Activated CD8-positive, alpha-beta T cell treated with anti-CD3 and anti-CD28 coated beads, Interleukin-2, amount 10 ng/mL, durations not matched to agents 7 days and 5 days (primary cell): ENCODE results near the gene PLEKHN1. TPM values are rescaled to one million over a fixed set of nuclear protein-coding genes. Genes with fewer than 3 reads are reported as not detected.
"Not testable (repeated sequence)": the region's sequence is repeated elsewhere in the genome, so short reads cannot be mapped to it uniquely, and the experiment has no call there.

Source experiments
- ATAC-seq: fragments of 150-1000 bp; cut with Tn5 transposase; one replicate; pipeline ENCODE4 v1.10.0; 2021; ENCODE audit warnings: moderate library complexity
- CTCF ChIA-PET: fragments of 350-600 bp; sonication (Branson Sonifier 250); formaldehyde crosslinking; loops from one replicate; lab custom pipeline; 2021; ENCODE audit warnings: antibody characterized with exemption; lab: Charles Lee
- POLR2A ChIA-PET: fragments of 350-600 bp; sonication (Branson Sonifier 250); formaldehyde crosslinking; loops from one replicate; lab custom pipeline; 2021; ENCODE audit warnings: antibody characterized with exemption; lab: Charles Lee
- DNase-seq: peaks from one replicate; pipeline ENCODE4 v3.0.0-alpha.2; 2020
- H3K27ac Mint-ChIP-seq: one replicate; pipeline ENCODE4 v1.8.0; 2021; ENCODE audit warnings: mild to moderate bottlenecking, mixed read lengths
- H3K27me3 Mint-ChIP-seq: one replicate; pipeline ENCODE4 v1.8.0; 2021; ENCODE audit warnings: low read depth, mixed read lengths
- H3K36me3 Mint-ChIP-seq: one replicate; pipeline ENCODE4 v1.8.0; 2021; ENCODE audit warnings: low read depth, mixed read lengths
- H3K4me1 Mint-ChIP-seq: one replicate; pipeline ENCODE4 v1.8.0; 2021; ENCODE audit warnings: low read depth, mixed read lengths
- H3K4me3 Mint-ChIP-seq: one replicate; pipeline ENCODE4 v1.8.0; 2021; ENCODE audit warnings: mild to moderate bottlenecking, mixed read lengths
- H3K9me3 Mint-ChIP-seq: one replicate; pipeline ENCODE4 v1.8.0; 2022; ENCODE audit warnings: mixed read lengths; ENCODE audit not compliant: insufficient read depth
- total RNA-seq, 2 experiments: library from RNA; stranded (reverse); gene quantifications; one replicate each; pipeline ENCODE4 v1.2.3, GENCODE V29; 2021

The PLEKHN1 gene
- total RNA-seq, 2 experiments from 2014 or later = 1.7 to 2.2 TPM

DNA sequence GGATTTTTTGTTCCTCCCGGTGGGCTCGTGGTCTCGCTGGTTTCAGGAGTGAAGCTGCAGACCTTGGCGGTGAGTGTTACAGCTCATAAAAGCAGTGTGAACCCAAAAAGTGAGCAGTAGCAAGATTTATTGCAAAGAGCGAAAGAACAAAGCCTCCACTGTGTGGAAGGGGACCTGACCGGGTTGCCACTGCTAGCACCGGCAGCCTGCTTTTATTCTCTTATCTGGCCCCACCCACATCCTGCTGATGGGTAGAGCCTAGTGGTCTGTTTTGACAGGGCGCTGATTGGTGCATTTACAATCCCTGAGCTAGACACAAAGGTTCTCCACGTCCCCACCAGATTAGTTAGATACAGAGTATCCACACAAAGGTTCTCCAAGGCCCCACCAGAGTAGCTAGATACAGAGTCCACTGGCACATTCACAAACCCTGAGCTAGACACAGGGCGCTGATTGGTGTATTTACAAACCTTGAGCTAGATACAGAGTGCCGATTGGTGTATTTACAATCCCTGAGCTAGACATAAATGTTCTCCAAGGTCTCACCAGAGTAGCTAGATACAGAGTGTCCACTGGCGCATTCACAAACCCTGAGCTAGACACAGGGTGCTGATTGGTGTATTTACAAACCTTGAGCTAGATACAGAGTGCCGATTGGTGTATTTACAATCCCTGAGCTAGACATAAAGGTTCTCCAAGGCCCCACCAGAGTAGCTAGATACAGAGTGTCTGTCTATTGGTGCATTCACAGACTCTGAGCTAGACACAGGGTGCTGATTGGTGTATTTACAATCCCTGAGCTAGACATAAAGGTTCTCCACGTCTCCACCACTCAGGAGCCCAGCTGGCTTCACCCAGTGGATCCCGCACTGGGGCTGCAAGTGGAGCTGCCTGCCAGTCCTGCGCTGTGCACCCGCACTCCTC, 51.4 kb downstream of the PLEKHN1 start:
- DNase-seq = peak; percentile 55
- POLR2A ChIA-PET = interaction anchor here (0.6 kb wide), 1 partner anchor 22 kb away, joined by 3 read pairs; no protein-coding TSS in a partner anchor
- H3K4me3 Mint-ChIP-seq = peak overlapping the region; percentile 13

DNA sequence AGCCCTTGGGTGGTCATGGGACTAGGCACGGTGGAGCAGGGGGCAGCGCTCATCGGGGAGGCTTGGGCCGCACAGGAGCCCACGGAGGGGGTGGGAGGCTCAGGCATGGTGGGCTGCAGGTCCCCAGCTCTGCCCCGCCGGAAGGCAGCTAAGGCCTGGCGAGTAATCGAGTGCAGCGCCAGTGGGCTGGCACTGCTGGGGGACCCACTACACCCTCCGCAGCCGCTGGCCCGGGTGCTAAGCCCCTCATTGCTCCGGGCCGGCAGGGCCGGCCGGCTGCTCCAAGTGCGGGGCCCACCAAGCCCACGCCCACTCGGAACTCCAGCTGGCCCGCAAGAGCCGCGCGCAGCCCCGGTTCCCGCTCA, 52.0 kb downstream of the PLEKHN1 start:
- H3K9me3 Mint-ChIP-seq, H3K27me3 Mint-ChIP-seq, POLR2A ChIA-PET, H3K27ac Mint-ChIP-seq, ATAC-seq, DNase-seq, H3K4me3 Mint-ChIP-seq: not testable (repeated sequence)
- CTCF ChIA-PET = interaction anchor here (0.6 to 2.7 kb wide), 14 partner anchors 14 to 354 kb away, joined by 3 to 18 read pairs (median 4); no protein-coding TSS in a partner anchor
- Mint-ChIP-seq H3K36me3 (peaks cover 38% of the 10 kb centered on the region), H3K4me1 (peaks cover 45% of the 10 kb centered on the region)

More for the DNA sequence above, 51.4 kb downstream of the PLEKHN1 start:
- CTCF ChIA-PET = interaction anchor here (0.6 to 2.7 kb wide), 9 partner anchors 14 to 113 kb away, joined by 3 to 18 read pairs (median 4); no protein-coding TSS in a partner anchor
- ATAC-seq, H3K9me3 Mint-ChIP-seq, H3K27me3 Mint-ChIP-seq: not testable (repeated sequence)
- peak overlapping the region; percentile 62 for H3K27ac Mint-ChIP-seq
- peaks cover 50% of the 10 kb centered on the region for H3K4me1 Mint-ChIP-seq
- peaks cover 42% of the 10 kb centered on the region for H3K36me3 Mint-ChIP-seq

DNA sequence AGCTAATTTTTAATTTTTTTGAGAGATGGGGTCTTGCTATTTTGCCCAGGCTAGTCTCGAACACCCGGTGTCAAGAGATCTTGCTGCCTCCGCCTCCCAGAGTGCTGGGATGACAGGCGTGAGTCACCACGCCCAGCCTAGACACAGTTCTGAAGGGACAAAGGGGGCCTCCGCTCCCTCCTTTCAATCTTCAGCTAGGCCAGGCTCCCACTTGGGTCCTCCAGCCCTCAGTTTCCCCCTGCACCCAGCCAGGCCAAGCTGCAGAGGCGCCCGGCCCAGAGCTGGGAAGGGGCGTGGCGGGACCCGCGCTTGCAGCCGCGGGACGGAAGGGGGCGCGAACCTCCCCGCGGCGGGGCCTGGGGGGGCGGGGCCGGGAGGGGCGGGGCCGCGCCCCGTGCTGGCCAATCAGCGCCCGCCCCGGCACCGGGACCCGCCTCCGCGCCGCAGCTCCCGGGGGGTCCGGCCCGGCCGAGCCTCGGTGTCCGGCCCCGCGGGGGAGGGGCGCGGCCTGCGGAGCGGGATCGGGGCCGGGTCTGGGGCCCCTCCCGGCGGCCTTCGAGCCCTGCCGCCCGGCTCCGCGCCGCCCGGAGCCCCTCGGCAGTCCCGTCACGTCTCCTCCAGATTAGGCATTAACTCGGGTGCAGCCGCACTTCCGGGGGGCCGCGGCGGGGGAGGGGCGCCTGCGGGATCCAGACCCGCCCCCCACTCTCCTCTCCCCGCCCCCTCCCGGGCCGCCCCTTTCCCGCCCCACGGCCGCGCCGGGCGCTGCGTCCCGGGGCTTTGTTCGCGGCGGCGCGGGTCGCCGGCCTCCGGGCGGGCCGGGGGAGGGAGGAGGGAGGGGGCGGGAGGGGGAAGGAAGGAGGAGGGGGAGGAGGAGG, 53.1 kb downstream of the PLEKHN1 start:
- H3K27ac Mint-ChIP-seq = peak overlapping the region; percentile 69
- H3K9me3 Mint-ChIP-seq = peaks cover 4% of the 10 kb centered on the region
- H3K4me1 Mint-ChIP-seq = peaks cover 41% of the 10 kb centered on the region

DNA sequence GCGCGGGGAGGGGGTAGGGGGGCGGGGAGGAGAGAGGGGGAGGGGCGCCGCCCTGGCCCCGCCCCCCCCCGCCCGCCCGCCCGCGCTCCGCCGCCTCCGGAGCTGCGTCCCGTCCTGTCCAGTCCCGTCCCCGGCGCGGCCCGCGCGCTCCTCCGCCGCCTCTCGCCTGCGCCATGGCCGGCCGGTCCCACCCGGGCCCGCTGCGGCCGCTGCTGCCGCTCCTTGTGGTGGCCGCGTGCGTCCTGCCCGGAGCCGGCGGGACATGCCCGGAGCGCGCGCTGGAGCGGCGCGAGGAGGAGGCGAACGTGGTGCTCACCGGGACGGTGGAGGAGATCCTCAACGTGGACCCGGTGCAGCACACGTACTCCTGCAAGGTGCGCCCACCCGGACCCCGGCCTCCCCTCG, 53.7 kb downstream of the PLEKHN1 start, which contains the start of gene AGRN:
Gene AGRN (plus strand): TSS at position 121 of the 405 bp plus-strand sequence. CDS start 53 bp downstream, at position 174.
- ChIA-PET POLR2A (interaction anchor here (1.1 to 1.3 kb wide), 2 partner anchors 19 to 21 kb away, joined by 4 read pairs; no protein-coding TSS in a partner anchor), CTCF (interaction anchor here (1.3 to 2.5 kb wide), 2 partner anchors 14 to 44 kb away, joined by 4 to 14 read pairs; no protein-coding TSS in a partner anchor)
- Mint-ChIP-seq H3K4me1 (peaks cover 34% of the 10 kb centered on the region), H3K9me3 (peaks cover 4% of the 10 kb centered on the region), H3K4me3 (peak within 1 kb of the TSS; percentile 65), H3K36me3 (peaks cover 21% of the 10 kb centered on the region), H3K27ac (peak within 1 kb of the TSS; percentile 69), H3K27me3 (peaks cover 4% of the 10 kb centered on the region)
- DNase-seq = no peak
- peak; percentile 43 for ATAC-seq

More for the DNA sequence above, 53.1 kb downstream of the PLEKHN1 start:
- CTCF ChIA-PET = interaction anchor here (0.9 to 2.7 kb wide), 16 partner anchors 9 to 353 kb away, joined by 3 to 18 read pairs (median 4); no protein-coding TSS in a partner anchor
- H3K36me3 Mint-ChIP-seq = peaks cover 27% of the 10 kb centered on the region
- ATAC-seq (peak; percentile 80), DNase-seq (peak; percentile 86)
- POLR2A ChIA-PET = interaction anchor here (0.8 to 1.3 kb wide), 5 partner anchors 12 to 24 kb away, joined by 4 to 8 read pairs (median 4); no protein-coding TSS in a partner anchor
- peaks cover 4% of the 10 kb centered on the region for H3K27me3 Mint-ChIP-seq
- peak overlapping the region; percentile 65 for H3K4me3 Mint-ChIP-seq

DNA sequence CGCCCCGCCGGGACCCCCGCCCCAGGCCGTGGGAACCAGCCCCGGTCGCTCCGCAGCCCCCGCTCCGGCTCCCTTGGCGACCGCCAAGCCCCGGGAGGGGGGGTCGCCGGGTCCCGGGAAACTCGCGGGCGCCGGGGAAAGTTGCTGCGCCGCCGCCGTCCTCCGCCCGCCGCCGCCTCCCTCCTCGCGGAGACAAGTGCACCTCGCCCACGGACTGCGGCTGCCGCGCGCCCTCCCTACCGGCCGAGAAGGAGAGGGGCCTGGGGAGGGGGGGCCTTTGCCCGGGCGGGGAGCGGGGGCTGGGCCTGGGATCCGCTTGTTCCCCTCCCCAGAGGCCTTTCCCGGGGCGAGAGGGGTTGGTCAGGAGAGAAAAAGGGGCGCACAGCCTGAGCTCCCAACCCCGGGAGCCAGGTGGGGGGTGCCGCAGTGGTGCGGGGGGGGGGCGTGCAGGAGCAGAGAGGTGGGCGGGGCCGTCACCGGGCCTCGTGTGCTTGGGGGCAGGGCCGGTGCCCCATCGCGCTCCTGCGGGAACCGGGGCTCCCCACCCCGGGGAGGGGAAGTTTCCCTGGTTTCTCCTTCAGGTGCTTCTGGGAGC, 54.2 kb downstream of the PLEKHN1 start:
- Mint-ChIP-seq H3K9me3 (peaks cover 4% of the 10 kb centered on the region), H3K36me3 (peaks cover 16% of the 10 kb centered on the region), H3K4me3 (peak overlapping the region; percentile 53), H3K27me3 (peaks cover 4% of the 10 kb centered on the region), H3K27ac (no peak overlapping the region), H3K4me1 (peaks cover 29% of the 10 kb centered on the region)
- ChIA-PET POLR2A (no interaction called here), CTCF (interaction anchor here (2.3 kb wide), 1 partner anchor 12 kb away, joined by 9 read pairs; no protein-coding TSS in a partner anchor)
- no peak for ATAC-seq
- no peak for DNase-seq

DNA sequence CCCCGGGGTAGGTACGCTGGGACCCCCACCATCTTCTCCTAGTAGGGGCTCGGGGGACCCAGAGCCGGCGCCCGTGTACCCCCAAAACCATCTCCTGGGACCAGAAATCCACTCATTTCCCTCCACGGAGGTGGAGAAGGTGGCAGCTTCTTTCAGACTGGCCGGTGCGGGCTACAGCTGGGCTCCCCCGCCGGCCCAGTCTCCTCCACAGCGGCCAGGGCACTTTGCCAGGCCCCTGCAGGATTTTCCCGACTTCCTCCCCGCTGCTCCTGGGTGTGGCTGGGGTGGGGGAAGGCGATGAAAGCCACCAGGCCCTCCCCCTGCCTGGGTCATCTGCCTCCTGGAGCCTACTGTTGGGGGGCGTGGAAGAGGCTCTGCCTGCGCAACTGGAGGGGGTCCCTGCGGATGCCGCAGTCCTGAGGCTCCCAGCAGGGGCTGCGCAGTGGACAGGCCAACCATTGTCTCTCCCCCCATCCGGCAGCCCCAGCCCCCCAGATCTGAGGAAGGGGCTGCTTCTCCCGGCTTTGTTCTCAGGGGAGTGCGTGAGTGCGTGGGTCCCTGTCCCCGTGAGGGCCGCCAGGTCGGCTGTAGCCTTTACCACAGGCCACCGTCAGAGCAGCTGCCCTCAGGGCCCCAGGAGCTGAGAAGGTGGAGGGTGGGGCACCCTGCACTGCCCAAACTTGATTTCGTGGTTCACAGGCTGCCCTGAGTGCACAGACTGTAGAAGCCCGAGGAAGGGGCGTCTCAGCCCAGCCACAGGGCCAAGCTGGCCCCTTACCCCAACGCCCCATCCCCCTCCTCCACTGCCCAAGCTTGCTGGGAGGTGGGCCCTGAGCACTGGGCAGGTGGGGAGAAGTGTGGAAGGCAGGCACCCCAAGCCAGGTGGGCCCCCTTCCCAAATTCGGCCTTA, 55.0 kb downstream of the PLEKHN1 start:
- Mint-ChIP-seq H3K36me3 (peaks cover 12% of the 10 kb centered on the region), H3K27me3 (peaks cover 4% of the 10 kb centered on the region), H3K4me1 (peaks cover 29% of the 10 kb centered on the region), H3K27ac (no peak overlapping the region), H3K9me3 (peaks cover 4% of the 10 kb centered on the region), H3K4me3 (peak overlapping the region; percentile 53)
- ChIA-PET CTCF (interaction anchor here (1.0 to 2.3 kb wide), 3 partner anchors 12 to 43 kb away, joined by 3 to 9 read pairs (median 4); no protein-coding TSS in a partner anchor), POLR2A (interaction anchor here (0.6 kb wide), 1 partner anchor 157 kb away, joined by 3 read pairs; no protein-coding TSS in a partner anchor)
- no peak for DNase-seq
- ATAC-seq = no peak

DNA sequence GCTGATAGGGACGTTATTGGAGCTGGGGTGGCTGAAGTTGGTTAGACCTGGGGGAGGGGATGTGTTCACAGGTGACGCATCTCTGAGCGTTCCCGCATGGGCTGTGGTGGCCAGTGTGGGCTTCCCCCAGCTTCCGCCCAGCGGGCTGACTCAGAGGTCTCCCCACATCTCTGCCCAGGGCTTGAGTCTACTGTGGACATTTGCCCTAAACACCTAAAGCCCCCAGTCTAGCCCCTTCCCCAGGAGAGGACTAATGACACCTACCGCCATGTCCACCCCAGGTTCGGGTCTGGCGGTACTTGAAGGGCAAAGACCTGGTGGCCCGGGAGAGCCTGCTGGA, 55.6 kb downstream of the PLEKHN1 start:
- no peak for ATAC-seq
- peaks cover 4% of the 10 kb centered on the region for H3K27me3 Mint-ChIP-seq
- H3K9me3 Mint-ChIP-seq = peaks cover 4% of the 10 kb centered on the region
- no peak overlapping the region for H3K27ac Mint-ChIP-seq
- no peak overlapping the region for H3K4me3 Mint-ChIP-seq
- peaks cover 7% of the 10 kb centered on the region for H3K36me3 Mint-ChIP-seq
- no peak for DNase-seq
- POLR2A ChIA-PET = interaction anchor here (0.6 kb wide), 1 partner anchor 157 kb away, joined by 3 read pairs; no protein-coding TSS in a partner anchor
- CTCF ChIA-PET = interaction anchor here (1.0 to 2.3 kb wide), 3 partner anchors 11 to 42 kb away, joined by 3 to 9 read pairs (median 4); no protein-coding TSS in a partner anchor
- peaks cover 29% of the 10 kb centered on the region for H3K4me1 Mint-ChIP-seq

DNA sequence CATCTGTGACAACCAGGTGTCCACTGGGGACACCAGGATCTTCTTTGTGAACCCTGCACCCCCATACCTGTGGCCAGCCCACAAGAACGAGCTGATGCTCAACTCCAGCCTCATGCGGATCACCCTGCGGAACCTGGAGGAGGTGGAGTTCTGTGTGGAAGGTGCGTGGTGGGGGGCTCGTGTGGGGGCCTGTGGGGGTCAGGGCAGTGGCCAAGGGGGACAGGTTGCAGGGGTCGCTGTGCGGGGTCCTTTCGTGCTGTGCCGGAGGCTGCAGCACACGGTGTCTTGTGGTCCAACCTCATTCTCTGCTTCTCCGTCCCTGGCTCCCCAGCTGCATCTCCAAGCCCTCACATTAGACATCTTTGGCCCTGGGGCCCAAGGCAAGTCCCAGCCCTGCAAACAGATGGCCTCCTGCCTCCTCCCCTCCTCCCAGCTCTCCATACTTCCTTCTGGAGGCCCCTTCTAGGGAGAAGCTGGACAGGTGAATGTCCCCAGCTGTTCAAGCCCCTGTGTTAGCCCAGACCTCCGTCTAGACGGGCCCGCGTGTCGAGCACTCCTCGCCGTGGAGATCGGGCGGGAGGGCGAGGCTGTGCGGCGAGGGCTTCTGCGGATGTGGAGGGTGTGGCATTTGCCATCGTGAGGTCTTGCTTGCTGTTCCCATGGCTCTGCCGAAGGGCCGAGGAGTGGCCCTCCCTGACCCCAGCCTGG, 56.2 kb downstream of the PLEKHN1 start:
- CTCF ChIA-PET = interaction anchor here (1.0 to 2.3 kb wide), 4 partner anchors 8 to 38 kb away, joined by 3 to 9 read pairs (median 4); no protein-coding TSS in a partner anchor
- H3K27ac Mint-ChIP-seq = no peak overlapping the region
- H3K4me3 Mint-ChIP-seq = no peak overlapping the region
- POLR2A ChIA-PET = no interaction called here
- peaks cover 23% of the 10 kb centered on the region for H3K4me1 Mint-ChIP-seq
- ATAC-seq (no peak), DNase-seq (no peak)
- peaks cover 1% of the 10 kb centered on the region for H3K36me3 Mint-ChIP-seq
- no peaks in the 10 kb centered on the region for H3K9me3 Mint-ChIP-seq
- H3K27me3 Mint-ChIP-seq = peaks cover 4% of the 10 kb centered on the region

DNA sequence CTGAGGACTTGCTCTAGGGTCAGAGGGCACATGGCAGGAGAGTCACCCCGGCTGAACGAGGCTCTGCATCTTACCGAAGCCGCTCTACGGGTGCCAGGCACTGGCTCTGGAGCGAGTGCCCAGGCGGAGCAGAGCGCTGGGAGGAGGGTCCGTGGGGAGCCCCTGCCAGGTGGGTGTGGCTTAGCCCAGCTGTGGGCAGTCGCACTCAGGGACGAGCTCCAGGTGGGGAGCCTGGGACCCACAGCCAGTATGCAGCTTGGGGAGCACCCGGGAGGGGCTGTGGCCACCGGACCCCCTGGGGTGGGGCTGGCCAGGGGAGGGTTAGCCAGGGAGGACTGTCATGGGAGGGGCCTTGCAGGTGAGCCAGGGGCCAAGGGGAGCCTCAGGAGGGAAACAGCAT, 57.4 kb downstream of the PLEKHN1 start:
- no peaks in the 10 kb centered on the region for H3K9me3 Mint-ChIP-seq
- H3K4me3 Mint-ChIP-seq = no peak overlapping the region
- H3K27ac Mint-ChIP-seq = no peak overlapping the region
- CTCF ChIA-PET = interaction anchor here (1.3 to 1.9 kb wide), 3 partner anchors 9 to 39 kb away, joined by 3 to 5 read pairs (median 3); no protein-coding TSS in a partner anchor
- H3K36me3 Mint-ChIP-seq = no peaks in the 10 kb centered on the region
- peaks cover 4% of the 10 kb centered on the region for H3K27me3 Mint-ChIP-seq
- DNase-seq (no peak), ATAC-seq (no peak)
- POLR2A ChIA-PET = interaction anchor here (0.7 kb wide), 1 partner anchor 10 kb away, joined by 3 read pairs; no protein-coding TSS in a partner anchor
- peaks cover 17% of the 10 kb centered on the region for H3K4me1 Mint-ChIP-seq
